Suprapubic skin (tissue), 3 donors: ENCODE results near the gene NSG2.

Experiments used
- CTCF ChIP-seq, 2 donors: fragments of 200-600 bp in 1 of 2; fragments of 450-650 bp in 1 of 2; sonication (generic) in 1 of 2; IDR thresholded peaks; one replicate each; pipeline ENCODE4 v1.5.1; 2016 to 2019; ENCODE audit warnings: antibody characterized with exemption in 2 of 2, mild to moderate bottlenecking in 1 of 2, moderate library complexity in 1 of 2
- EP300 ChIP-seq: sonication (generic); formaldehyde crosslinking; IDR thresholded peaks from one replicate; pipeline ENCODE4 v1.6.1; 2017; ENCODE audit warnings: antibody characterized with exemption

- no peak for TF ChIP-seq CTCF (IDR thresholded peaks at IDR 0.05)
- no peak for TF ChIP-seq EP300
Measured at GRCh38 chr5:174067499-174067898, 22.0 kb downstream of the NSG2 start.
